OCI-LY1 (cell line): ENCODE measurements around the gene APH1B.
"Not testable (repeated sequence)": the region's sequence is repeated elsewhere in the genome, so short reads cannot be mapped to it uniquely, and the experiment has no call there.

Experiments used
- H2AFZ ChIP-seq: fragments of 200-600 bp; sonication (generic), shearing (Covaris generic); 2 replicates; pipeline ENCODE4 v1.6.0; 2014; ENCODE audit warnings: antibody characterized with exemption, mild to moderate bottlenecking, low read length
- H3F3A ChIP-seq: fragments of 200-600 bp; sonication (generic), shearing (Covaris generic); 2 replicates; pipeline ENCODE4 v1.6.0; 2014; ENCODE audit warnings: mild to moderate bottlenecking, antibody characterized with exemption, low read length, moderate library complexity; ENCODE audit not compliant: insufficient read depth
- H3K27ac ChIP-seq: fragments of 200-600 bp; sonication (generic); 2 replicates; pipeline ENCODE4 v1.5.1; 2014; ENCODE audit warnings: low read length, mixed run types, mild to moderate bottlenecking, low read depth; ENCODE audit not compliant: poor library complexity, severe bottlenecking
- H3K27me3 ChIP-seq: fragments of 200-600 bp; sonication (generic); 2 replicates; pipeline ENCODE4 v1.6.0; 2014; ENCODE audit warnings: antibody characterized with exemption, mild to moderate bottlenecking, low read length, moderate library complexity; ENCODE audit not compliant: insufficient read depth
- H3K36me3 ChIP-seq: fragments of 200-600 bp; sonication (generic); 2 replicates; pipeline ENCODE4 v1.6.1; 2014; ENCODE audit warnings: mild to moderate bottlenecking, antibody characterized with exemption, low read length, moderate library complexity, mixed read lengths; ENCODE audit not compliant: insufficient read depth
- H3K4me1 ChIP-seq: fragments of 200-600 bp; sonication (generic); 2 replicates; pipeline ENCODE4 v1.5.1; 2014; ENCODE audit warnings: mild to moderate bottlenecking, low read length, moderate library complexity; ENCODE audit not compliant: insufficient read depth, severe bottlenecking
- H3K4me2 ChIP-seq: fragments of 200-600 bp; sonication (generic), shearing (Covaris generic); 2 replicates; pipeline ENCODE4 v1.6.1; 2014; ENCODE audit warnings: low read length
- H3K4me3 ChIP-seq: fragments of 200-600 bp; sonication (generic); 2 replicates; pipeline ENCODE4 v1.5.1; 2014; ENCODE audit warnings: low read length, low read depth, mild to moderate bottlenecking, mixed read lengths; ENCODE audit not compliant: poor library complexity, severe bottlenecking
- H3K79me2 ChIP-seq: fragments of 200-600 bp; shearing (Covaris generic); 2 replicates; pipeline ENCODE4 v1.6.1; 2016; ENCODE audit warnings: mixed run types, low read length, mixed read lengths; ENCODE audit not compliant: insufficient read depth
- H3K9ac ChIP-seq: fragments of 200-600 bp; sonication (generic), shearing (Covaris generic); 2 replicates; pipeline ENCODE4 v1.6.1; 2014; ENCODE audit warnings: mild to moderate bottlenecking, low read length, mixed read lengths
- H3K9me2 ChIP-seq: fragments of 200-600 bp; sonication (generic), shearing (Covaris generic); 2 replicates; pipeline ENCODE4 v1.6.1; 2014; ENCODE audit warnings: low read depth, mild to moderate bottlenecking, low read length, mixed read lengths
- H3K9me3 ChIP-seq: fragments of 200-600 bp; shearing (Covaris generic); 2 replicates; pipeline ENCODE4 v1.6.1; 2014; ENCODE audit warnings: low read length, mixed read lengths
- H4K20me1 ChIP-seq: fragments of 200-600 bp; sonication (generic), shearing (Covaris generic); 2 replicates; pipeline ENCODE4 v1.6.0; 2016; ENCODE audit warnings: mild to moderate bottlenecking, low read length; ENCODE audit not compliant: insufficient read depth
- EZH2 ChIP-seq: fragments of 200-600 bp; sonication (generic), shearing (Covaris generic); IDR thresholded peaks from 2 replicates; pipeline ENCODE4 v1.8.0; 2017; ENCODE audit warnings: borderline replicate concordance, mixed run types, mild to moderate bottlenecking, antibody characterized with exemption, low read length, moderate library complexity, mixed read lengths
- TF ChIP-seq, protein P1 (sequence below): fragments of 200-600 bp; sonication (generic), shearing (Covaris generic); IDR thresholded peaks from 2 replicates; pipeline ENCODE4 v1.5.1; 2017; ENCODE audit warnings: mild to moderate bottlenecking, antibody characterized with exemption, low read length, moderate library complexity, mixed read lengths

Gene APH1B

DNA sequence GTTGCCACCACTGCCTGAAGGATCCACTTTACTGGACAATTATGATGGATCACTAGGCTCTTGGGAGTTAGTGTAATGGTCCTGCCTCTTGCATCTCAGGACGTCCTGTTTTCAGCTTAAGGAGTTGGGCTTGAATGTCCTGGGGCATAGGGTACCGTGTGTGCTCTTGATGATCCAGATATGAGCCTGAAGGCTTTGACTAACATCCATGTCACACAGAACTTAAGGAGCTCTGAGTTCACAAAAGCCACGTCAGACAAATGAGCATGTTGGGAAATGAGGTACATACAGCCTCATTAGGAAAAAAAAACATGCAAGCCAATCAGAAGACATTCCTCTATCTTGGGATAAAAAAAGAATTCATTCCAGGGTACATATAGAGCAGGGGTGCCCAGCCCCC is 63.5 kb downstream of the APH1B start:
- no peak overlapping the region for H3K9ac ChIP-seq
- no peak overlapping the region for H2AFZ ChIP-seq
- no peaks in the 10 kb centered on the region for H3K9me2 ChIP-seq
- no peaks in the 10 kb centered on the region for H3K4me1 ChIP-seq
- TF ChIP-seq, protein P1, sequence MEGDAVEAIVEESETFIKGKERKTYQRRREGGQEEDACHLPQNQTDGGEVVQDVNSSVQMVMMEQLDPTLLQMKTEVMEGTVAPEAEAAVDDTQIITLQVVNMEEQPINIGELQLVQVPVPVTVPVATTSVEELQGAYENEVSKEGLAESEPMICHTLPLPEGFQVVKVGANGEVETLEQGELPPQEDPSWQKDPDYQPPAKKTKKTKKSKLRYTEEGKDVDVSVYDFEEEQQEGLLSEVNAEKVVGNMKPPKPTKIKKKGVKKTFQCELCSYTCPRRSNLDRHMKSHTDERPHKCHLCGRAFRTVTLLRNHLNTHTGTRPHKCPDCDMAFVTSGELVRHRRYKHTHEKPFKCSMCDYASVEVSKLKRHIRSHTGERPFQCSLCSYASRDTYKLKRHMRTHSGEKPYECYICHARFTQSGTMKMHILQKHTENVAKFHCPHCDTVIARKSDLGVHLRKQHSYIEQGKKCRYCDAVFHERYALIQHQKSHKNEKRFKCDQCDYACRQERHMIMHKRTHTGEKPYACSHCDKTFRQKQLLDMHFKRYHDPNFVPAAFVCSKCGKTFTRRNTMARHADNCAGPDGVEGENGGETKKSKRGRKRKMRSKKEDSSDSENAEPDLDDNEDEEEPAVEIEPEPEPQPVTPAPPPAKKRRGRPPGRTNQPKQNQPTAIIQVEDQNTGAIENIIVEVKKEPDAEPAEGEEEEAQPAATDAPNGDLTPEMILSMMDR = no peak
- peaks cover 5% of the 10 kb centered on the region; the same call in 1 of the 2 replicates for H3K27me3 ChIP-seq
- no peaks in the 10 kb centered on the region for H3K9me3 ChIP-seq
- H3K36me3 ChIP-seq = no peaks in the 10 kb centered on the region
- H3K4me2 ChIP-seq = no peak overlapping the region
- H3K4me3 ChIP-seq = no peak overlapping the region
- no peaks in the 10 kb centered on the region for H3F3A ChIP-seq
- no peaks in the 10 kb centered on the region for H3K79me2 ChIP-seq
- H4K20me1 ChIP-seq = no peaks in the 10 kb centered on the region
- H3K27ac ChIP-seq = no peak overlapping the region

DNA sequence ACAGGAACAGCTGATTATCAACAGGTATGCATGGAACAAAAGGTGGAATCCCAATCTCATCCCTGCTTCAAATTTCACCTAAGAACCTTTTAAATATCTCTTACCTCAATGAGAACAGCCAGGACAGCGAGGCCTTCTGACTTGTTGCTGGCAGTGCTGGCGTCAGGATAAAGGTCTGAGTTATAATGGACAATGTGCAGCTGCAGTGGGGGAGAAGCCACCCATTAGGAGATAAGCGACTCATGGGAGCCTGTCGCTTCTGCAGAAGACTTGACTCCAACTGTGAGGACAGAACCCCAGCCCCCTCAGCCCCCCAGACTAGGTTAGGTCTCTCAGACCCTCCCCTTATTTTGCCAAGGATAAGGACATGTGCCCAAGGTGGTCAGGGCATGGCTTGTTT is 64.5 kb downstream of the APH1B start:
- H3K4me2 ChIP-seq = no peak overlapping the region
- no peaks in the 10 kb centered on the region for H3K9me3 ChIP-seq
- no peak overlapping the region for H3K4me3 ChIP-seq
- no peak overlapping the region for H3K27ac ChIP-seq
- no peaks in the 10 kb centered on the region for H3K79me2 ChIP-seq
- no peaks in the 10 kb centered on the region for H4K20me1 ChIP-seq
- H3K9me2 ChIP-seq = no peaks in the 10 kb centered on the region
- H3K4me1 ChIP-seq = no peaks in the 10 kb centered on the region
- H3K36me3 ChIP-seq = no peaks in the 10 kb centered on the region
- H3K27me3 ChIP-seq = peaks cover 8% of the 10 kb centered on the region; the same call in 1 of the 2 replicates
- TF ChIP-seq, protein P1 = no peak
- no peak for TF ChIP-seq EZH2
- H2AFZ ChIP-seq = no peak overlapping the region
- no peak overlapping the region for H3K9ac ChIP-seq
- no peaks in the 10 kb centered on the region for H3F3A ChIP-seq

DNA sequence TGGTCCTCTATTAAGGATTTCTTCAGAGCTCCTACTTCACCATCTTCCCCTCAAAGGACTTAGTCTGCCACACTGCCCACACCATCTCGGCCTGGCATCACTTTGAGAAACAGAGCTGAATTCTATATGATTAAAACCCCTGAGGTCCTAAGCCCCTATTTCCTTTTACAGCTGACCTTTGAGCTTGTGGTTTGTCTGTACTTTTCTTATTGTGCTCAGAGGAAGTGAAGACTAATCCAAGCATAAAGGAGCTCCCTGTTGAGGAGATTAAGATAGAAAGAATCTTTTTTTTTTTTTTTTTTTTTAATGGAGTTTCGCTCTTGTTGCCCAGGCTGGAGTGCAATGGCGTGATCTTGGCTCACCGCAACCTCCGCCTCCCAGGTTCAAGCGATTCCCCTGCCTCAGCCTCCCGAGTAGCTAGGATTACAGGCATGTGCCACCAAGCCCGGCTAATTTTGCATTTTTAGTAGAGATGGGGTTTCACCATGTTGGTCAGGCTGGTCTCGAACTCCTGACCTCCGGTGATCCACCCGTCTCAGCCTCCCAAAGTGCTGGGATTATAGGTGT is 65.7 kb downstream of the APH1B start:
- H3K4me2 ChIP-seq, H4K20me1 ChIP-seq, H3K36me3 ChIP-seq, H3K27ac ChIP-seq, H2AFZ ChIP-seq, H3K9me3 ChIP-seq, H3K4me1 ChIP-seq, H3K4me3 ChIP-seq, H3K79me2 ChIP-seq, H3K27me3 ChIP-seq, H3F3A ChIP-seq, H3K9me2 ChIP-seq, H3K9ac ChIP-seq: not testable (repeated sequence)

- H3K27me3 ChIP-seq = peaks cover 3% of the 10 kb centered on the region
- H3K79me2 ChIP-seq = no peaks in the 10 kb centered on the region
- no peak overlapping the region for H3K9ac ChIP-seq
- H3F3A ChIP-seq = no peaks in the 10 kb centered on the region
- H3K4me1 ChIP-seq = peaks cover 8% of the 10 kb centered on the region
- H3K4me2 ChIP-seq = no peak overlapping the region
- no peaks in the 10 kb centered on the region for H3K9me2 ChIP-seq
- no peak overlapping the region for H2AFZ ChIP-seq
- TF ChIP-seq EZH2 = no peak
- TF ChIP-seq, protein P1 = no peak
- H3K27ac ChIP-seq = no peak overlapping the region
- no peaks in the 10 kb centered on the region for H4K20me1 ChIP-seq
- no peaks in the 10 kb centered on the region for H3K36me3 ChIP-seq
- H3K9me3 ChIP-seq = no peaks in the 10 kb centered on the region
- no peak overlapping the region for H3K4me3 ChIP-seq
Measured at GRCh38 chr15:63344731-63345390, 67.5 kb downstream of the APH1B start.
